ELR (cell line): Measurements from ENCODE around the gene PBX3.
"Not testable (repeated sequence)": the region's sequence is repeated elsewhere in the genome, so short reads cannot be mapped to it uniquely, and the experiment has no call there.

ENCODE experiments used
- DNase-seq: peaks from one replicate; pipeline ENCODE4 v3.0.0-alpha.2; 2015; ENCODE audit warnings: low read depth

The PBX3 gene

GRCh38 chr9:125822902-125823301 lies 75.7 kb downstream of the PBX3 start:
- DNase-seq: no peak

DNA sequence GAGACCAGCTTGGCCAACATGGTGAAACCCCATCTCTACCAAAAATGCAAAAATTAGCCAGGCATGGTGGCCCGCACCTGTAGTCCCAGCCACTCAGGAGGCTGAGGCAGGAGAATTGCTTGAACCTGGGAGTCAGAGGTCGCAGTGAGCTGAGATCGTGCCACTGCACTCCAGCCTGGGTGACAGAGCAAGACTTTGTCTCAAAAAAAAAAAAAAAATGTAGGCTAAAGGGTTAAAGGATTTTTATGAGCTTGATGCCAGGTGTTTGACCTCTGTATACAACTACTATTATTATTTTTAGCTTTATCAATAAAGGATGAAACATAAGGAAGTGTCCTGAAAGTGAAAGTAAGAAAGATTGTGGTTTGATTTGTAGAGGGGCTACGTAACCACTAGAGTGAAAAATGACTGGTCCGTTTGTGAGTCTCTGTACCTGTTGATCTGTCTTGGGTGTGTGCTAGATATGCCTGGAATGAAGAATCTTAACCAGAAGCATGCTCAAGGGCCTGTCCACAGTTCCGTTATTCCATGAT lies 76.8 kb downstream of the PBX3 start:
- not testable (repeated sequence) for DNase-seq

- no peak for DNase-seq
Observed at GRCh38 chr9:125825762-125826161, 78.6 kb downstream of the PBX3 start.

- DNase-seq: no peak
Observed at GRCh38 chr9:125826850-125827249, 79.7 kb downstream of the PBX3 start.

GRCh38 chr9:125829743-125830142 lies 82.6 kb downstream of the PBX3 start:
- no peak for DNase-seq

GRCh38 chr9:125831054-125831453 lies 83.9 kb downstream of the PBX3 start:
- peak; percentile 15 for DNase-seq

- no peak for DNase-seq
Observed at GRCh38 chr9:125831616-125832015, 84.4 kb downstream of the PBX3 start.

- DNase-seq: no peak
Observed at GRCh38 chr9:125835655-125836054, 88.5 kb downstream of the PBX3 start.

- DNase-seq: no peak
Observed at GRCh38 chr9:125839317-125839716, 92.1 kb downstream of the PBX3 start.

DNA sequence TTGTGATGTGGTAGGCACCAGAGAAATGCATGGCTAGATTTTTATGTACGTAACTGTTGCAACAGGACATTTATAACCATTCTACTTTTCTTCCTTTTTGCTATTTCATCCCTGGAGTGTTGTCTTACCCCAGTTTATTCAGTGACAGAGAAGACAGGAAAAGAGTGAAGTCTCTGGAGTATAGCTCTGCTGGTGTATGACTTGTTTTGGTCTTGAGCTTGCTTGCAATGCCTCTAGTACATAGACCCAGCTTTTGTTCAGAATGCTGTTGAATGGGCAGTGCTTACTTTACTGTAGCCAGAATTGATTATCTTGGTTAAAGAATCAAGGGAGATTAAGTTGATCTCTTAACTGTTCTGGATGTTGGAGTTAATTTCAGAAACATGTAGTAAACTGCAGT lies 94.3 kb downstream of the PBX3 start:
- DNase-seq: no peak

DNA sequence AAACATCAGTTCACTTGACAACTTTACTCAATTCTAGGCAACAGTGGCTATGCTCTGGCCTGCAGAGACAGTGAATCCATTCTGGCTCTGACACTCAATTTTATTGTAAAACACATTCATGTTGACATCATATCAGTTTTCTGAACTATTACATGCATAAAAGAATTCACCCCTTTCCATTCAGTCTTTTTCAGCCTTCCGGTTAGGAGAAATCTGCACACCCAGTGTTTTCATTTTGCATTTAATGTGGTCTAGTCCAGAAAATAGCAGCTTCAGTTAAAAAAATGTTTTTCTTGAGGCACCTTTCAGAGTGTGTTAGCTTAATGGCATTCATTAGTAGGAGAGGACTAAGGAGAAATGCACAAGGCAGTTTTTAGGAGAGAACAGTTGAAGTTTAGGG lies 95.1 kb downstream of the PBX3 start:
- DNase-seq: no peak

DNA sequence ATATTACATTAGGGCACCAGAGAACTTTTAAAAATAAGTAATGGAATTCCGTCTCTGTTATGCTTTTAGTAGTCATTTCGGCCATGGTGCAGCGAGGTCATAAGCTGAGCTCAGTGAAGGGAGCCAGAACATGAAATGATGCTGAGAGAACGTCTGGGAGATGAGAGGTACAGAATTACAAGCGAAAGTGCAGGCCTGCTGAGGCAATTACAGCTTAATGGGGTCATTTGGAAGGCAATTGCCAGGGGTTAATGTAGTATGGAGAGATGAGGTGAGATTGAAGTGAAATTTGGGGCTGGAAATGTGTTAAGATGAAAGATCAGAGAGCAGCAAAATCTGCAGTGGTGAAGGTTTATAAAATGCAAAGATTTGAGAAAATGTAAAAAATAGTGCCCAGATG lies 96.5 kb downstream of the PBX3 start:
- DNase-seq: no peak

DNA sequence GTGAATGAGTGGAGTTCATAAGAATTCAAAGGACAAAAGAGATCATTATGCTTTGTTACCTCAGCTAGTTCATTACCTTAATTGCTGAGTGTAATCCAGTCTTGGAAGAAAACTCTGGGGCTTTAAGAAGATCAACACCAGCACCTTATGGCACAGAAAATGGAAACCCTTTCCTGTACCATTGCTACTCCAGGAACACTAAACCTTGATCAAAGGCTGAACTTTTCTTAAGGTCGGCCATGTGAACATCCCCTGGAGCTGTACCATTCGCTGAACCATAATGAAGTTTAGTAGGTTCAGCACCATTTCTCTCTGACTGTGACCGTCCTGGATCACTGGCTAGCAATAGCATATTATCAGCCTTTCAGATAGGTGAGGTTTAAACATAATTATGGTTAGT lies 97.4 kb downstream of the PBX3 start:
- no peak for DNase-seq

- DNase-seq: no peak
Observed at GRCh38 chr9:125845271-125845808, 98.2 kb downstream of the PBX3 start.

DNA sequence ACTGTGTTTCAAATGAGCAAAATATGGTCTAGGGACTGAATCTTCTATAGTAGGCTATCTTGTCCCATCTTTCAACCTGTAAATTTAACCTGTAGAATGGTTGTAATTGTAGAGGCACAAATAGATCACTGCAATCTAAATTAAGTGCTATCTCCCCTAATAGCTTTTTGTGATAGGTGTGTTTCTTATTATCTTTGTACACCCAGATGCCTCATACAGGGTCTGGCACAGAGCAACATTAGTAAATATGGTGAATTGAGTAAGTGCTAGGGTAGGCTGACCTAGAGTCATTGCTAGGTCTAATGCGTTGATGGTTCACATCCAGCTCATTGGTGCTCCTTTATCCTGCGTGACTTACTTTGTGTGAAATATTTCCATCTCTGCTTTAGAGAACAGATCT lies 100.6 kb downstream of the PBX3 start:
- no peak for DNase-seq

GRCh38 chr9:125850106-125850632 lies 103.0 kb downstream of the PBX3 start:
- DNase-seq: no peak

DNA sequence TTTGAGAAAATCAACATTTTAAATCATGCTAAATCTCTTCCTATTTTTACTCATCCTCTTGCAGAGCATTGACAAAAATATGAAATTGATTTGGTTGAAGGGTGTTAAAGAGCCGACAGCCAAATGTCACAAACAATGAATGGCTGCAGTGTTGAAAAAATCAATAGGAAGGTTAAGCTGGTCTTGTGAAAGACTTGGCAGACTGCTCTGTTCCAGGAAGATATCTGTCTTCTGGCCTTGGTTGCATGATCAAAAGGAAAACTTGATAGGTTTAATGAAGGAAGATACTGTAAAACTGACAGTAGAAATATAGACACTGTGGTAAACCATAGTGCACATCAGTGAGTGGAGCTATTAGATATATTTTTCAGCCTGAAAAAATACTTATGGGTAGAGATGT lies 103.6 kb downstream of the PBX3 start:
- no peak for DNase-seq

DNA sequence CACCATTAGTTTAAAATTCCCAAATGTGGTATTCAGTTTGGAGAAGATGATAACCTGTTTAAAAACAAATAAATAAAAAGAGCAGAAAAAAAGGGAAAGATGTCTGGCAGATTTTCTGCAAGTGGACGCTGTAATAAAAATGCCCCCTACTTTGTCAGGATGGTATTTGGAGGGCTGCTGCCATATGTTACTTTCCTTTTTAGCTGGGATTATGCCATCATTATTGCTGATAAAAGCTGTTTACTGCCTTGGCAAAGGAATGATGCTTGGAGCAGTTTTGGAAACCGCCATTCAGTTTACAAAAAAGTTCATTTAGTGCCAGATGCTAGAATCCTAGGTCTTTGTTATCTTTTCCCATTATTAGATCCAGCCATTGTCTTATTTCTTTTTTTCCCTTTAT lies 104.8 kb downstream of the PBX3 start:
- no peak for DNase-seq

GRCh38 chr9:125852386-125852785 lies 105.2 kb downstream of the PBX3 start:
- DNase-seq: no peak

DNA sequence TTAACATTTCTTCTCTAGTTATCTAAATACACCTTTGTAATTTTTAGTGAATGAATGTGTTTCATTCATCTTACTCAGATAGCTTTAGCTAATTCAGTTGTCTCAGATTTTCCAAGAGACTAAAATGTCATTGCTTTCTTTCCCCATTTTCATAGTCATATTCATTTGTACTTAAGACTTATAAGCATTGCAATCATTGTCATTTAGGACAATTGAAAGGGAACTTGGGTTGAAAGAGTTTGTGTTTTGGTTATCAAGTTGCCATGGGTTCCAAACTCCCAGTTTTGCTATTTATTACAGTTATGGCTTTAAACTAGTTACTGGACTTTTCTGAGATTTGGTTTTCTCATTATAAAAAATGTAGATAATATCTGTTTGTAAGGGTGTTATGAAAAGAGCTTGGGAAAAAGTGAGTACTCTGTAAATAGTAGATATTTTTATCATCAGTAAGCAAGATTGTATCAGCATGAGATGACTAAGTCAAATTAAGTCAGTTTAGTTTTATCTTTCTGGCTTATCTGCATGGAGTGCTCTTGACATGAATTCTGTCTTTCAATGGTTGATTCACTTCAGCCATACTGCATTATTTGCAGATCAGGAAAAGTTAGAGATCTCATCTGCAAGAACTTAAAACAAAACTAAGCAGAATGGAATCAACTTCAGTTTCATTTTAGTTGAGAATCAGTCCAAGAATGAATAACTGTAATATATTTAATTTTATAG lies 107.5 kb downstream of the PBX3 start:
- peak; percentile 71 for DNase-seq

- no peak for DNase-seq
Observed at GRCh38 chr9:125856331-125856730, 109.2 kb downstream of the PBX3 start.

DNA sequence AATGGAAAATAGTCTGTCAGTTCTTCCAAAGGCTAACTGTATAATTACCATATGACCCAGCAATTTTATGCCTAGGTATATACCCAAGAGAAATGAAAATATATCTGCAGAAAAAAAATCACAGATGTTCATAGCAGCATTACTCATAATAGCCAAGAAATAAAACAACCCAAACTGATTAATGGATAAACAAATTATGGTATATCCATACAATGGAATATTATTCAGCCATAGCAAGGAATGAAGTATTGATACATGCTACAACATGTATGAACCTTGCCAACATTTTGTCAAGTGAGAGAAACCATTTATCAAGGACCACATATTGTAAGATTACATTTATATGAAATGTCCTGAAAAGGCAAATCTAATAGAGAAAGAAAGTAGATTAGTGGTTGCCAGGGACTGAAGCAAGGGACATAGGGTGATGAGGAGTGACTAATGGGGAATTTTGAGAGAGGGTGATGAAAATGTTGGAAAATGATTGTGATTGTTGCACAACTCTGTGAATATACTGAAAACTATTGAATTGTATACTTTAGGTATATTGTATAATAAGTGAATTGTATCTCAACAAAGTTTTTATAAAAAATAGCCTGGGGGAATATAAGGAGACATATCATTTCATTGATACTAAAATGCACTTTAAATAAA lies 114.4 kb downstream of the PBX3 start:
- DNase-seq: peak; percentile 52

- no peak for DNase-seq
Observed at GRCh38 chr9:125863923-125864322, 116.8 kb downstream of the PBX3 start.
